Measurements from ENCODE around the gene CHMP2A.

Gene CHMP2A

GRCh38 chr19:58551577-58552471 is 3.1 kb downstream of the CHMP2A start:
- WGBS, result 96% methylated on average over 18 of the region's 18 CpGs

GRCh38 chr19:58551123-58551497 is 3.8 kb downstream of the CHMP2A start:
- no peak overlapping the region for H2BK15ac ChIP-seq (ENCODE audit: low read depth, poor library complexity, severe bottlenecking)
- H2BK5ac ChIP-seq (ENCODE audit: low read depth, low read length, poor library complexity, severe bottlenecking), result no peak overlapping the region
- H2AK5ac ChIP-seq (ENCODE audit: low read length, severe bottlenecking), result no peak overlapping the region
- H3K4me2 ChIP-seq (ENCODE audit: low read length, poor library complexity, severe bottlenecking), result no peak overlapping the region
- H2BK120ac ChIP-seq (ENCODE audit: low read depth, low read length), result no peak overlapping the region
- WGBS, result 75% methylated on average over 1 of the region's 1 CpG
- no peak overlapping the region for H2AFZ ChIP-seq (ENCODE audit: low read depth, low read length)
- peaks cover 18% of the 10 kb centered on the region for H3K79me1 ChIP-seq (replicated peaks; ENCODE audit: low read length, poor library complexity, severe bottlenecking)
- no peak overlapping the region for H3K4me3 ChIP-seq (ENCODE audit: insufficient read depth in 1 of 2, low read depth in 1 of 2, low read length in 2 of 2)
- H3K9me3 ChIP-seq (ENCODE audit: control insufficient read depth, low read length), result no peaks in the 10 kb centered on the region
- H3K14ac ChIP-seq (ENCODE audit: low read length in 2 of 2), result no peak overlapping the region
- H2BK12ac ChIP-seq (ENCODE audit: low read length in 2 of 2), result no peak overlapping the region
- peaks cover 34% of the 10 kb centered on the region for H3K4me1 ChIP-seq (ENCODE audit: control insufficient read depth, insufficient read depth, low read depth, low read length)
- H3K27ac ChIP-seq (ENCODE audit: low read length, poor library complexity, severe bottlenecking), result no peak overlapping the region
- H3K18ac ChIP-seq (ENCODE audit: low read depth in 1 of 2, low read length in 2 of 2), result no peak overlapping the region
- H3K36me3 ChIP-seq (ENCODE audit: control insufficient read depth in 1 of 2, insufficient read depth in 2 of 2, low read depth in 1 of 2, low read length in 2 of 2), result peaks cover 78 to 80% of the 10 kb centered on the region in 2 experiments
- no peak for DNase-seq
- no peak overlapping the region for H4K91ac ChIP-seq (ENCODE audit: low read length)
- no peak overlapping the region for H3K4ac ChIP-seq (ENCODE audit: low read depth in 1 of 2, low read length in 2 of 2)
- no peak overlapping the region for H4K8ac ChIP-seq (ENCODE audit: low read length)
- H3K27me3 ChIP-seq (ENCODE audit: control insufficient read depth in 1 of 2, insufficient read depth in 1 of 2, low read length in 2 of 2), result no peaks in the 10 kb centered on the region
- H3K9ac ChIP-seq (ENCODE audit: low read length), result peak overlapping the region; percentile 3
- H3K23ac ChIP-seq (ENCODE audit: low read length in 2 of 2), result no peak overlapping the region

More at GRCh38 chr19:58551577-58552471, 3.1 kb downstream of the CHMP2A start:
- Histone ChIP-seq H3K27ac (ENCODE audit: low read length, poor library complexity, severe bottlenecking) (no peak overlapping the region), H3K23ac (ENCODE audit: low read length in 2 of 2) (no peak overlapping the region), H3K4me2 (ENCODE audit: low read length, poor library complexity, severe bottlenecking) (no peak overlapping the region), H2BK15ac (ENCODE audit: low read depth, poor library complexity, severe bottlenecking) (no peak overlapping the region), H2BK120ac (ENCODE audit: low read depth, low read length) (no peak overlapping the region), H3K79me1 (replicated peaks; ENCODE audit: low read length, poor library complexity, severe bottlenecking) (peaks cover 18% of the 10 kb centered on the region), H3K18ac (ENCODE audit: low read depth in 1 of 2, low read length in 2 of 2) (no peak overlapping the region), H4K8ac (ENCODE audit: low read length) (no peak overlapping the region), H3K9ac (ENCODE audit: low read length) (no peak overlapping the region), H4K91ac (ENCODE audit: low read length) (no peak overlapping the region), H3K4ac (ENCODE audit: low read depth in 1 of 2, low read length in 2 of 2) (no peak overlapping the region), H2AFZ (ENCODE audit: low read depth, low read length) (no peak overlapping the region), H2BK5ac (ENCODE audit: low read depth, low read length, poor library complexity, severe bottlenecking) (no peak overlapping the region), H3K9me3 (ENCODE audit: control insufficient read depth, low read length) (no peaks in the 10 kb centered on the region), H3K4me3 (ENCODE audit: insufficient read depth in 1 of 2, low read depth in 1 of 2, low read length in 2 of 2) (no peak overlapping the region), H3K27me3 (ENCODE audit: control insufficient read depth in 1 of 2, insufficient read depth in 1 of 2, low read length in 2 of 2) (no peaks in the 10 kb centered on the region), H3K4me1 (ENCODE audit: control insufficient read depth, insufficient read depth, low read depth, low read length) (peaks cover 35% of the 10 kb centered on the region), H2AK5ac (ENCODE audit: low read length, severe bottlenecking) (no peak overlapping the region), H3K36me3 (ENCODE audit: control insufficient read depth in 1 of 2, insufficient read depth in 2 of 2, low read depth in 1 of 2, low read length in 2 of 2) (peaks cover 79 to 81% of the 10 kb centered on the region in 2 experiments), H2BK12ac (ENCODE audit: low read length in 2 of 2) (no peak overlapping the region), H3K14ac (ENCODE audit: low read length in 2 of 2) (no peak overlapping the region)
- DNase-seq, result no peak

- no peak overlapping the region for H3K27ac ChIP-seq (ENCODE audit: low read length, poor library complexity, severe bottlenecking)
- H3K9ac ChIP-seq (ENCODE audit: low read length), result peak overlapping the region; percentile 3
- peaks cover 18% of the 10 kb centered on the region for H3K79me1 ChIP-seq (replicated peaks; ENCODE audit: low read length, poor library complexity, severe bottlenecking)
- no peak for DNase-seq
- no peak overlapping the region for H3K4me2 ChIP-seq (ENCODE audit: low read length, poor library complexity, severe bottlenecking)
- H3K27me3 ChIP-seq (ENCODE audit: control insufficient read depth in 1 of 2, insufficient read depth in 1 of 2, low read length in 2 of 2), result no peaks in the 10 kb centered on the region
- no peak overlapping the region for H2BK120ac ChIP-seq (ENCODE audit: low read depth, low read length)
- H3K4me3 ChIP-seq (ENCODE audit: insufficient read depth in 1 of 2, low read depth in 1 of 2, low read length in 2 of 2), result no peak overlapping the region
- H2BK15ac ChIP-seq (ENCODE audit: low read depth, poor library complexity, severe bottlenecking), result no peak overlapping the region
- H2AFZ ChIP-seq (ENCODE audit: low read depth, low read length), result no peak overlapping the region
- H3K18ac ChIP-seq (ENCODE audit: low read depth in 1 of 2, low read length in 2 of 2), result no peak overlapping the region
- H3K36me3 ChIP-seq (ENCODE audit: control insufficient read depth in 1 of 2, insufficient read depth in 2 of 2, low read depth in 1 of 2, low read length in 2 of 2), result peaks cover 79 to 80% of the 10 kb centered on the region in 2 experiments
- H4K91ac ChIP-seq (ENCODE audit: low read length), result no peak overlapping the region
- no peak overlapping the region for H2AK5ac ChIP-seq (ENCODE audit: low read length, severe bottlenecking)
- no peak overlapping the region for H3K4ac ChIP-seq (ENCODE audit: low read depth in 1 of 2, low read length in 2 of 2)
- peaks cover 34% of the 10 kb centered on the region for H3K4me1 ChIP-seq (ENCODE audit: control insufficient read depth, insufficient read depth, low read depth, low read length)
- no peaks in the 10 kb centered on the region for H3K9me3 ChIP-seq (ENCODE audit: control insufficient read depth, low read length)
- no peak overlapping the region for H3K14ac ChIP-seq (ENCODE audit: low read length in 2 of 2)
- 97% methylated on average over 13 of the region's 13 CpGs for WGBS
- no peak overlapping the region for H2BK5ac ChIP-seq (ENCODE audit: low read depth, low read length, poor library complexity, severe bottlenecking)
- no peak overlapping the region for H3K23ac ChIP-seq (ENCODE audit: low read length in 2 of 2)
- no peak overlapping the region for H4K8ac ChIP-seq (ENCODE audit: low read length)
- no peak overlapping the region for H2BK12ac ChIP-seq (ENCODE audit: low read length in 2 of 2)
These were observed 4.4 kb downstream of the CHMP2A start for GRCh38 chr19:58550362-58551122.

Data from mesenchymal stem cell (in vitro differentiated cells and primary cell).